ENCODE data around the gene PLCH1.
A peak's percentile ranks its signal among the peaks of the same experiment; 100 is the strongest.

Gene PLCH1

GRCh38 chr3:155535098-155535497 lies 209.8 kb downstream of the PLCH1 start:
- ATAC-seq (no peak), DNase-seq (no peak)

DNA sequence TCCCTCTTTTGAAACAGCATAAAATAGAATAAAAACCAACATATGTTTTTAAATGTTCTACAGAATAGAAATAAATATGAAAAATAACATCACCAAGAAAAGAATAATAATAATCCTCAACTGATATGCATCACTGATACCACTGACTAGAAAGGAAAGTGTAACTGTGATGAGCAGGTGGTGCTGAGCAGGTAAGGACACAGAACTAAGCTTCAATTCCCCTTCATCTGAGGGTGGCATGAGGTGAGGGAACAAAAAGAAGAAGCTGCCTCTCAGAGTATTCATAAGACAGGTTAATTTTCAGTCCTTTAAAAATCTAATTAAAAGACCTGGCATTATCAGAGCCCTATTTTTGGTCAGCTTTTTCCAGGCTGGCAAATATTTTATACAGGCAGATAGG lies 216.3 kb downstream of the PLCH1 start:
- DNase-seq (no peak), ATAC-seq (no peak)

DNA sequence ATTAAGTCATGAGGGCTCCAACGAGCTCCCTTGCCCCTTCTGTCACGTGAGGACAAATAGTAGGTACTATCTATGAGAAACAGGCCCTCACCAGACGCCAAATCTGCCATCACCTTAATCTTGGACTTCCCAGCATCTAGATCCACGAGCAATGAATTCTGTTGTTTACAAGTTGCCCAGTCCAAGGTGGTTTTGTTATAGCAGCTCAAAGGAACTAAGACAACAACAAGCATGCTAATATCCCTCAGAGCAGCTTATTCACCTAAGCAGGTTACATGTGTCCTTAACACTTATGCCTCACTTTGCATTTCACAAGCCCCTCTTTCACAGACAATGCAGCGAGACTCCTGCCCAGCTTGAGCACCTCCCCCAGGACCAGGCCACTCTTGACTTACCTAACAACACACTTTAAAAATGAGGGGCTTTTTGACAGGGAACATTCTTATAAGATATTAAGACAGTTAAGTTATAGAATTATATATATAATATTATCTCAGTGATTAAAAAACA lies 219.5 kb downstream of the PLCH1 start:
- ATAC-seq (no peak), DNase-seq (no peak)

DNA sequence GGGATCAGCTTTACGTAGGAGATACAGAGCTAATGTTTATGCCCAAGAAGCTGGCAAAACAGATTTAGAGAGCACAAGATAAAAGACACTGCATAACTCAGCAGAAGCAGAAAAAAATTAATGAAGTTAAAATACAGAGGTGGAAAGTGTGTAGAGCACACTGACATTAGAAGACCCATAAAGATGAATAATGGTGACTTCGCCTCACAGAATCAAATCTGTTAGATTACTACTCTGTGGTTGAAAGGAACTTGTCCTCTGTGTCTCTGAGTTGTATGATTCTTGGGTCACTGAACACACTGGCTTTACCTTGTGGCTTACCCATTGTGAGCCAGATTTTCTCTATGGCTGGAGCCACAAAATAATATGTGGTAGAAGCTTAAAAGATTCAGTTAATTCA lies 224.4 kb downstream of the PLCH1 start:
- ATAC-seq (no peak), DNase-seq (no peak)

DNA sequence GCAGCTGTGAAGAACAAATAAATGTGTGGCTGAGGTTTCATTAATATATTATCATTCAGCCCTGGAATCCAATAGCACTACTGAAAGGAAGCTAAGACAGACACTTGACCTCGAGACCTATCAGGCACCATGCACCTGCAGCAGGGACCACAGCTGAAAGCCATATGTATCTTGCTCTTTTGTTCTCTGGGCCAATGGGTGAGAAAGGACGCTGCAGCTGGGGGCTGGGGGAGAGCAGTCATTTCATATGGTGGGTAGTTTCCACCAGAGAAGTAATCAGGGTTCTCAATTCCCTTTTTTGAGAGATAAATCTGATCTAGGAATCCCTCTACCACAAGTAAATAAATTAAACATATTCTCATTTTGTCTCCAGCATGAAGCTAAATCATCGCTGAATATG lies 225.8 kb downstream of the PLCH1 start:
- ATAC-seq = no peak

GRCh38 chr3:155517903-155518302 lies 227.0 kb downstream of the PLCH1 start:
- no peak for ATAC-seq
- no peak for DNase-seq

More for the DNA sequence above, 225.8 kb downstream of the PLCH1 start:
- DNase-seq = no peak

DNA sequence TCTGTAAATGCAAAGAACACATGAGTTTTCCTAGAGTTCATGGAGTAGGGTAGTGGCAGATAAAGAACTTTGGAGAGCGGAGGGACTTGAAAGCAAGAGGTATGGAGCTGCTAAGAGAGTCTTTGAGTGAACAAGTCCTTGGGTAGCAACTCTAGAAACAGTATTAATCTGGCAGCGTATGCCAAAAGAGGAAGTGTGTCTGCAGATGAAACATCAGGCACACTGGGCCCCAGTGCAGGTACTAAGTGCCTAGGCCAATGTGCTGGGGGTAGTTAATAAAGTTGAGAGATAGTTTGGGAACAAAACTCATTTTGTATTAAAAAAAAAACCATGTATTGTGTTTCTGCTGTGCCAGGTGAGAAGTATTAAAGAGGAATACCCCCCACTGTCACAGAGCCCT lies 228.4 kb downstream of the PLCH1 start:
- ATAC-seq = no peak

GRCh38 chr3:155512867-155513261 lies 232.0 kb downstream of the PLCH1 start:
- no peak for ATAC-seq
- no peak for DNase-seq

More for the DNA sequence above, 228.4 kb downstream of the PLCH1 start:
- DNase-seq = no peak

GRCh38 chr3:155512175-155512866 lies 232.6 kb downstream of the PLCH1 start:
- DNase-seq (no peak), ATAC-seq (no peak)

DNA sequence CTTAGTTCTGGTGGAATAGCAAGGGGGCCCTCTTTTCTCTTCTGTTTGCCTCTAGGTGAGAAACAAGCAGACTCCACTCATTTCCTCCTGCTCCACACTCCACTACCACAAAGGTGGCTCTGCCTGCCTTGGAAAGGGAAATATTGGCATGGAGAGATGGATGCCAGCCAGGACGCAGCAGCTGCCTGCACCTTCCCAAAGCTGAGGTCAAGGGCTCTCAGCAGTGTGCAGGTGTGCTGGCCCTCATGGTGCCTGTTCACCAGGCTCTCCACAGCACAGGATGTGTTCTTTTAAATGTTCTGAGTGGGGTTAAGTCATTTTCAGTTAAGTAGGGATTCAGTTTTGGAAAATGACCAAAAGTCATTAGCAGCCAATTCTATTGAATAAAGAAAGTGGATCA lies 240.2 kb downstream of the PLCH1 start:
- DNase-seq = no peak
- ATAC-seq = no peak

GRCh38 chr3:155502630-155503029 lies 242.2 kb downstream of the PLCH1 start:
- ATAC-seq (no peak), DNase-seq (no peak)

- no peak for DNase-seq
- no peak for ATAC-seq
Observed at GRCh38 chr3:155500194-155500818, 244.6 kb downstream of the PLCH1 start.

GRCh38 chr3:155497930-155498647 lies 246.8 kb downstream of the PLCH1 start:
- DNase-seq (no peak), ATAC-seq (no peak)

DNA sequence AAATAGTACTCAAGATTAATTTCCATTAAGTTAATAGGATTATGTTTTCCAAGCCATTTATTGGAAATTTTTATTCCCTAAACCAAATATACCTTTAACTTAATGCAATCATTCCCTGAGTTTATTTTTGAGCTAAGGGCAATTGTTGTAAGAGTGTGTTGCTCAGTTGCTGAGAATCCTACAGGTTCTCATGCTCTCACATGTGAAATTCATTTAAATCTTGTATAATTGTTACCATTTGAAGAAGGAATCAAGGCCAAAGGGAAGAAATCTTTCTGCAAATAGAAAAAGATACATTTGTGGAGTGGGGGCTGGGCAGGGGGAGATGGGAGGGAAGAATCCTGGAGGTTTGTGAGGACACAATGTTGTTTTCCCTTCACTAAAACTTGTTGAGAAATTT lies 248.7 kb downstream of the PLCH1 start:
- ATAC-seq (no peak), DNase-seq (no peak)

DNA sequence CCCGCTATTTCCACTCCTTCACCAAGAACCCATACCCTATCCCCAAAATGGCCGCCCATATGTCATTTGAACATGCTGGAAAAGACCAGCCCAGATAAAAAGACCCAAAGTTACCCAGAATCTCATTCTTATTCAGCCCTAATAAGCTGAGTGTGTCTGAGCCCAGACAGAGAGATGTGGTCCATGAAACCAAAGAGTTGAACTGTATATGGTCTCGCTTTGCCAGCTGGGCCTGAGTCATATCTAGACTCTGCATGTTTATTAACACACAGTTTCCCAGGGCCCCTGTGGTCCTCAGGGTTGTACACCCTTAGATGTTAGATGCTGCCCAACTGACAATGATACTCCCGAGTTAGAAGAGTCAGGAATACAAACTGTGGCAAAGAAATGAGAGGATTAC lies 249.5 kb downstream of the PLCH1 start:
- ATAC-seq = peak; percentile 40
- no peak for DNase-seq

GRCh38 chr3:155494332-155494731 lies 250.5 kb downstream of the PLCH1 start:
- DNase-seq (no peak), ATAC-seq (no peak)

DNA sequence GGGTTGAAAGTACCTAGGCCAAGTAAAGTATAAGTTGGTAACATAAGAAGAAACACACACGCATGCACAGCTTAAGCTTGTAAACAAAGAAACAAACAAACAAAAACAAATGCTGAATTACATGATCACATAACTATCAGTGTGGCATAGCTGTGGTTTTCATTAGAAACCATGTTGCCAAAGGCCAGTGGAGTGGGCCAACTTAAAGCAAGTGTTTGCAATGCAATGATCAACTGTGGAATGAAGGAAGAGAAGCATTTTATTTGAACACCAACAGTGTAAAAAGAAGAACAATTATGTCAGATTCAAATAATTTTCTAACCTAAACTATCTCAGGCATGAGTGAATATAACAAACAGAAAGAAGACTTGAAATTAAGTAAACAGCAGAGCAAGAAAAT lies 252.0 kb downstream of the PLCH1 start:
- ATAC-seq (no peak), DNase-seq (no peak)

- no peak for DNase-seq
- no peak for ATAC-seq
Observed at GRCh38 chr3:155491696-155492095, 253.2 kb downstream of the PLCH1 start.

DNA sequence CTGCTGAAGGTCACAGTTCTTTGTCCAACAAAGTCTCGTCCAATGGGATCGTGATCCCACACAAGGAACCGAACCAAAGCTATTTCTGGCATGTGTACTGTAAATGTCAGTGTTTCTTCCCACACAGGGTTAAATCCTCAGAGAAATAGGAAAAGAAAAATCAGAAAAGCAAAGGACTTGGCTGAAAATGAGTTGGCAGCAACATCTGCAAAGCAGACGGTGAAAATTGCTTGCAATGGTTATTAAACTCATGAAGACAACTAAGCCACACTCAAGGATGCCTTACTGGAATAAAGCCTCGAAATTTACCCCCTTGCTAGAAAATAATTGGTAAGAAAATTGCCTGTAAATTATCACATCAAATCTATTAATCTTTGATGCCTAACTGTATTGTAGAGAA lies 256.2 kb downstream of the PLCH1 start:
- DNase-seq (no peak), ATAC-seq (no peak)

DNA sequence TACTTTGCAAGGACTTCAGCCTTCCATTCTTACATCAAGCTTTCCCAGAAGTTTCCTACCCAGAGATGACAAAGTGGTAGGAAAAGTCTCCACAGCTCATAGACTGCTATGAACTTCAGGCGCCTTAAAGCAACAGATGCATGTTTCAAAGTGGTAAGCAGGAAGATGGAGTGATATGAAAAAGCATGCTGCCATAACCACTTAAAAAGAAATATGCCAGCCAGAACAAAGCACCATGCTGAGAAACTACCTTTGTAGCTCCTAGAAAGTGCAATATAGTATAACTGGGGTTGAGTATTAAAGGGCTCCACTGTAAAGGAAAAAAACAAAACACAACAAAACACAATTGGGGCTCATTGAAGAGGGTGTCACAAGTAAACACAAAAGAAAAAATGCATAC lies 259.0 kb downstream of the PLCH1 start:
- no peak for DNase-seq
- ATAC-seq = no peak

GRCh38 chr3:155481591-155481990 lies 263.3 kb downstream of the PLCH1 start:
- DNase-seq (no peak), ATAC-seq (no peak)

- ATAC-seq (no peak), DNase-seq (no peak)
Observed at GRCh38 chr3:155481089-155481488, 263.8 kb downstream of the PLCH1 start.

GRCh38 chr3:155465664-155466063 lies 279.2 kb downstream of the PLCH1 start:
- no peak for DNase-seq
- ATAC-seq = no peak
